AML-193 (cell line): ENCODE data around the gene SREBF2.
"Not testable (repeated sequence)": the region's sequence is repeated elsewhere in the genome, so short reads cannot be mapped to it uniquely, and the experiment has no call there.

ENCODE experiments used
- DNase-seq, 2 experiments: peaks; one replicate each; lab custom pipeline; 2025; lab: John Stamatoyannopoulos, UW

Gene SREBF2

DNA sequence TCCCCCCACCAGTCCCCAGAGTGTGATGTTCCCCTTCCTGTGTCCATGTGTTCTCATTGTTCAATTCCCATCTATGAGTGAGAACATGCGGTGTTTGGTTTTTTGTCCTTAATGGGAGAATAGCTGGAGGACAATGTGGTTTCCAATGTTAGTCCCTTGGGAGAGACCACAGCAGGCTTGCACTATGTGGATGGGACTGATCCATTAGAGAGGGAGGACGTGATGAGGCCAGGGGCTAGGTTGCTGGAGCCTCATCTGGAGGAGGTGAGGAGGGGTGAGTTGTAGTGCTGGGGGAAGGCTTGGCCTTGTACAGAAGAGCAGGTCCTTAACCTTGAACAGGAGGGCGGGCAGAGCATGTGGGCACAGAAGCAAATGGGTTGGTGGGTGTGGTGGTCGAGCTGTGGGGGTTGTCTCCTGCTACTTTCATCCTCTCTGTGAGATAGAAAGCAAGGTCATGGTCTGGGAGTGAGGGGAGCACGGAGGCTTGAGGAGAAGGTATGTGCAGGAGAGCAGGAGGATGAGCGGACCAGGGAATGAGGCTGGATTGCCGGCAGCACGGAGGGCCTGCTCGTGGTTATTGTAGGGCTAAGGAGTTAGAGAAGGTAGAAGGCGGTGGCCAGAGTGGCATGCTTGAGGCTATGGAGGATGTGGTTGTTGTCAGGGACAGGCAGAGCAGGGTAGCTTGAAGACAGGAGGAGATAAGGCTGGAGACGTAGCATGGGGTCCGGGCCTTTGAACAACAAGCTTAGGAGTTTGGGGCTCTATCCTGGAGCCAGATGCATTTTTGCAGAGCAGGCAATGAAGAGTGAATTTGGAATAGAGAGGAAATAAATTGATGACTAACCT, 11.2 kb upstream of the SREBF2 start:
- no peak for DNase-seq

- DNase-seq: peak; percentile 40 to 57
These were observed 10.4 kb upstream of the SREBF2 start for GRCh38 chr22:41822317-41823057.

GRCh38 chr22:41823797-41824196, 9.1 kb upstream of the SREBF2 start:
- no peak for DNase-seq

GRCh38 chr22:41825376-41825775, 7.5 kb upstream of the SREBF2 start:
- no peak for DNase-seq

DNA sequence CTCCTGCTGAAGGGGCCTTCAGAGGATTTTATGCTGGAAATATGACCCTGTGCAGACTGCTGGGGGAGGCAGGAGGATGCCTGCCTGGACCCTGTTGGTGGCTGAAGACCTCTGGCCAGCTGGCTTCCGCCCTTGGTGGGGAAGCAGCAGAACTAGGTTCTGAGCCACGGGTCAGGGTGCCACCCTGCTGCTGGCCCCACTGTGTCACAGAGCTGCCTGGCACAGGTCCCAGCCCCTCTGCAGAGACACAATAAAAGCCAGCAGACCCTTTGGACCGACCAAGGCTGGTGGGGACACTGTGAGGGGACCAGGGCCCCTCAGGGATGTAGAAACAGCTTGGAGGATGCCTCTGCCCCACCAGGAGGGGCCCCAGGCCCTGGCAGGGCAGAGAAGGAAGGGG, 6.9 kb upstream of the SREBF2 start:
- DNase-seq: no peak

DNA sequence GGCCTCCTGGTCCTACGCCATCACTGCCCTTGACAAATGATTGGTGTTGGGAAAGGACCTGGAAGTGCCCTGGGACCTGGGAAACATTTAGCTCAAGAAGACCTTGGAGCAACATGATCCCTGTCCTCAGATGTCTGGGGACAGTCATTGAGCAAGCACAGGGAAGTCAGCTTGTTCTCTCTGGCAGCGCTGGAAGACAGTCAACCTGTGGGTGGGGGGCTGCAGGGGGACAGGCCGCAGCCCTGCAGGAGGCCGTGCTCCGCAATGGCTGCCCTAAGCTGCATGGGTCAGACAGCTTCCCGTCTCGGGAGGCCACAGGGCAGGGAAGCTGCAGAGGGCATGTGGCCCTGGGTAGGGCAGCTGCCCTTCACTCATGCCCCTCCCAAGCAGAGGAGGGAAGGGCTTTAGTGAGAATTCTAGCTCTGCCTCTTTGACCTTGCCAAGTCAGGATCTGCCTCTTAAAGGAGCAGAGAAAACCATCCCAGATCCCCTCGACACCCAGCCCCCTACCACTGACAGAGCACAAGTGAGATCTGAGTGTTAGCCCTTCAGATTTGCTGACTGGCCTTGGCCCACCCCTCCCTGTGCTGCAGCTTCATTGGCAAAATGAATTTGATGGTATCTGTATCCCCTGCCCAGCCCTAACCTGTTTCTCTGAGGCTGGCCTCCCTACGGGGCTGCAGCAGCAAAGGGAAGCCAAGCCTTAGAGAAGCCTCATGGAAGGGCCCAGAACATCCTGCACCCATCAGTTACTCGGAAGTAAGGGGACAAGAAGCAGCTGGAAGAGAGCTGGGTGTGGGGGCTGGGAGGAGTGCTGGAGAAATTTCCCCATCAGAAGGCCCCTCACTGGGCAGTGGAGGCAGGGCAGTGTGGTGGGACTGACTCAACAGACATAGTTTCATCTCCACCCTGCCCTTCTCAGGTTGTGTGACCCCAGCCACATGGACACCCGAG, 6.2 kb upstream of the SREBF2 start:
- DNase-seq: no peak

GRCh38 chr22:41827671-41828070, 5.2 kb upstream of the SREBF2 start:
- no peak for DNase-seq

DNA sequence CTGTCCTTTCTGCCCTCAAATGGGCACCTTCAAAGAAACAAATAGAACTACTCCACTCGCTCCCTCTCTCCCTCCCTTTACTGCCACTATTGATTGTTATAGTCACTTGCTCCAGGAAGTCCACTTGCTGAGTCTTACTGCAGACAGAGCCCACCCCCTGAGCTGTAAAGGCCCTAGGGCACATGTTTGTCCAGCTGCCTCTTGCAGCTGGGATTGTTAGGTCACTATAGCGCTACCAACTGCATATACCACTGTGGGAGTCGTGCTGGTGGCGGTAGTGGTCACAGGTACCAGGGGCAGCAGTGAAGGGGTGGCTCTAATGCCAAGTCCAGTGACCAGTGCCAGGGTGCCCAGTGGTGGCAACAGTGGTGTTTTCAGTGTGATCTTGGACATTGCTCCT, 4.4 kb upstream of the SREBF2 start:
- no peak for DNase-seq

DNA sequence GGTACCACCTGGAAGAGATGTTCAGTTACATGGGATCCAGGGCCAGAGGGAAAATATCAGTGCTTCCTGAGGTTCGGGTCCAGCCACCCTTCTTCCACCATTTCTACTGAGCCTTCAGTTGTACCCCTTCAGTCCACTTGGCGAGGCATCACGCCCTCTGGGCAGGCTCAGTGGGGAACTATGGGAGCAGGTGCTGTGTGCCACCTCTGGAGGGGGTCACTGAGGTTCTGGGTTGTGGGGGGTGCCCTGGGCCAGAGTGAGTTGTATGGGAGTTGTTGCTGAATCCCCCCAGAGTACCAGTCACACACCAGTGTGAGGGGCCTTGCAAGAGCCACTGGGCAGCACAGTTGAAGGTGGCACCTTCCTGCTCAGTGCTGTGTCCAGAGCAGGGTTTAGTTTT, 2.7 kb upstream of the SREBF2 start:
- DNase-seq: no peak

DNA sequence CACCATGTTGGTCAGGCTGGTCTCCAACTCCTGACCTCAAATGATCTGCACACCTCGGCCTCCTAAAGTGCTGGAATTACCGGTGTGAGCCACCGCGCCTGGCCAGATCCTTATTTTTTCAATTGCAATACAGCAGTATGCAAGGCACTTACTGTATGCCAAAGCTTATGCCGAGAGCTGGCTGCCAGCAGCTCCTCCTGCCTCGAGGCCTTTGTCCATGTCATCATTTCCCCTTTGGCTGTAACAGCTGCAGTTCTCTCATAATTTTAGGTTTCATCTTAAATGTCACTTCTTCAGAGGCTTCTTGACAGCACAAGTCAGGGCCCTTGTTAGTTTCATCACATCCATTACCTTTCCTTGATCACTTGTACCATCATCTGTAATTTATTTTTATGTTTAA, 1.5 kb upstream of the SREBF2 start:
- DNase-seq: peak; percentile 64 to 75

DNA sequence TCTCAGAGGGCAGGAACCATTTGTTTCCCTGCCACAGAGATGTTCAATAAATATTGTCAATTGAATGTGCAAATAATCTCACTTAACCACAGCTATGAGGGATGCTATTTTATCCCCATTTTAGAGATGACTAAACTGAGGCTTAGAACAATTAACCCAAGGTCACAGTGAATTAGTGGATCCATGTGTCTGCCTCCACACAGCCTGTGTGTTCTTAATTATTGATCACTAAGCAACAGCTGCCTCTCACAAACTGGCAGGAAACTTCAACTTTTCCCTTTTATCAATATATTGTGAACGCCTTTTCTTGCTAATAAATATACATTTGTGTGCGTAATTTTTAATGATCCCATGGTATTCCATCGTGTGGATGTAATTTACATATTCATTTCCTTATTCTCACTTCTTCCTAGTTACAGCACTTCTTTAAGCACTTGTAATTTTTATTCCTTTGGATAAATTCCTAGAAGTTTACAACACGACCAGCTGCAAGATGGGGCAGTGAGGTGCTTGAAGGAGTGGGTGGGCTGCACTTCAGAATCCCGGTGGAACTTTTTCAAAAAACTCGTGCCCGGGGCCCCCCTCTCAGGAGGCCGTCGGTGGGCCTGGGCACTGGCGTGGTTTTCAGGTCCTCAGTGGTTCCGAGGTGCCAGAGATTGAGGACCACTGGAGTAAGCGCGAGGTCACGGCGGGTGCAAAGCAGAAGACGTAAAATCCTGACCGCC, 915 bp upstream of the SREBF2 start:
- peak in 1 of 2 experiments; percentile 10 for DNase-seq

DNA sequence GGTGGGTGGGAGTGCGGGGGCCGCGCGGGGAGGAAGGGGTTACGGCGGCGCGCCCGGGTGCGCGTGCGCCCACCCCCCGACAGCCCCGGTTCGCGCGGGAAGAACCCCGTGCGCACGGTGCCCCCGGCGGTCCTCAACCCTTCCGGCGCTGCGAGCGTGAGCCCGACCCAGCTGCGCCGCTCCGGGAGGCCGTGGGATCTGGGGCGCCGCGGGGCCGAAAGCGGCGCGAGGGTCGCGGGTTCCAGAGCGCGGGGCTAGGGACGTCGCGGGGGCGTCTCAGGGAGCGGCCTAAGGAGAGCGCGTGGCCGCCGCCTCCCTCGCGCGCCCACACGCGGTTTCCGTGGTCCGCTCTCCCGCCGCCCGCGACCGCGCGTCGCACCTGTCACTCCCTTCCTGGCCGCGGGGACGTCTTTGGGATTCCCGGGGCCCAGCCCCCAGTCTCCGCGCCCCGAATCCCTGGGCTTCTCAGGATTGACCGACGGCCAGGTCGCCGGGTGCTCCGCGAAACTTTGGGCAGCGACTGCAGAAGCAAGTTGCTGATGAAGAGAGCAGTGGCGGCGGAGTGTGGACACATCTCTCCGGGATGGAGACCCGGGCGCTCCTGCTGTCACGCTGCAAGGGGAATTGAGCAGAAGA, 582 bp downstream of the SREBF2 start:
- peak; percentile 9 to 26 for DNase-seq

DNA sequence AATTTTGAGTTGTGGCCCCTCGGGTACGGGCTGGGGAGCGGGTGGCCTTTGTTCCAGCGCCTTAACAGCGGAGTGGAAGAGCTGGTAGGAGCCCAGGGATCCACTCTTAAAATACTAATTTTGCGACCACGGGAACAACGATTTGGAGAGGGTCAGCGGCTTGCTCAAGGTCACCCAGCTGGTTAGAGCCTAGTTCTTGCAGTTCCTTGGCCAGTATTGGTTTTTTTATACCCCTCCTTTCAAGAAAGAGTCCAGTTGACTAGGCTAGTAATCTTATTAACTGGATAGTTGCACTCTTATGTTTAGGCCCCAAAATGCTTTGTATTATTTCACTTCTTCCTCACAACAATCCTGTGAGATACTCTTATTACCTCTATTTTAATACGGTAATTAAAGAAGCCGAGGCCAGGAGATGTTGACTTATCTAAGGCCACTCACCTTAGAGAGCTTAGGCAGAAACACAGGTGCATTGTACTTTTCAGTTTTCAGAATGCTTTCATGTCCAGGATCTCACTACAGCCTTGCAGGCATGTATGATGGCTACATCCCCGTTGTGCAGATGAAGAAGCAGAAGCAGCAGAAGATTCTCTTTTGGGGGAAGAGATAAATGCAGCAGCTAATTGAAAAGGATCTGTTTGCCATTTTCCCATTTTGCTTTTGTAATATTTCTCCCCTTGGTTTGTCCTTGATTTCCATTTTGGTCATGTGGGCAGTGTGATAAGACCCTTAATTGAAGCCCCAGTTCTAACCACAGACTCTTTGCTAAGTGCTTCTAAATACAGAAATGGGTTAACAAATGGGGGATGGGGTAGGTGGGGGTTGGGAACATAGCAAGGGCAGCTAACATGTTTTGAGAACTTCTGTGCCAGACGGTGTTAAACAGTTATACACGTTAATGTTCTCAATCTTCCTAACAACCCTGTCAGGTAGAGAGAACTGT, 1.4 kb downstream of the SREBF2 start:
- no peak for DNase-seq

- not testable (repeated sequence) for DNase-seq
These were observed 2.6 kb downstream of the SREBF2 start for GRCh38 chr22:41835462-41835861.

DNA sequence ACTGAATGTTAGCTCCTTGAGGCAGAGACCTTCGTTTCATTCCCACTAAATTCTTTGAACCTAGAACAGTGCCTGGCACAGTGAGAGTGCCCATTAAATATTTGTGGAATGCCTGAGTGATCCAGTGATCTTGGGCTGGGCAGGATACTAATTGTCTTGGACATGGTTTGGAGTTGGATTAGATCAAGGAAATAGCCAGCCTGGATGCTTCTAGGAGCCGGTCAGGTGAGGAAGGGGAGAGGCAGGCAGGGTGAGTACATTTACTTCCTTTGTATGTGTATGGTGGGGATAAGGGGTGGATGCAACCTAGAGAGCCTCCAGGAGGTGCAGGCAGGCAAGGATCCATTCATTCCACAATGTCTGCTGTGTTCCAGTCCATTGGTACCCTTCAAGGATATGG, 3.6 kb downstream of the SREBF2 start:
- no peak for DNase-seq

DNA sequence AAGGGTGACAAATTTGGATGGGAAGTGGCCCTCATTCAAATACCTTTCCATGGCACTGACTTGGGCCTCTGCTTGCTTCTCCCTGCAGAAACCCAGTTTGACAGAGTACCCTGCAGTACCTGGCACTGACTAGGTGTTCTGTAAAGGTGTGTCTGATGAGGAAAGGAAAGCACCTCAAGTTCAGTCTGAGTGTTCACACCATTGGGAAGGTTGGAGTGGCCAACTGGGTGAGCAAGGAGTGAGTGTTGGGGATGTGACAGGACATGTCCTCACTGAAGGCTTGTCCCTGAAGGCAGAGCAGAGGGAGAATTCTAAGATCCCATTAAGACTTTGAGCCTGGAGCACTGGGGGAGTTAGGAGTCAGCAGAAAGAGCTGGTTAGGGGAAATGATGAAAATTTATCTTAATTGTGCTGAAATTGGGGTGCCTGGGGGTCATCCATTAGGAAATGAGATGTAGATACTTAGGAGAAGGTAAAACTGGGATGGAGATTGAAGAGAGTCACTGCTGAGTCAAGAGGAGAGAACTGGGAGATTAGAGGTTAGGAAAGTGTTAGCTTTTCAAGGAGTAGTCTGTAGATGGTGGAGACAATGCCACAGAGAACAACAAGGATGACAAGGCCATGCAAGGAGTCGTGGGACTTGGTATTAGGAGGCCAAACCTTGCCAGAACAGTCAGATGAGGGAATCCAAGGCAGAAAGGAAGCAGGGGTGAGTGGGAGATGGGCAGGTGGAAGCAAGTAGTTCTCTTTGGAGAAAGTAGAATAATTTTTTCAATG, 6.1 kb downstream of the SREBF2 start:
- no peak for DNase-seq

DNA sequence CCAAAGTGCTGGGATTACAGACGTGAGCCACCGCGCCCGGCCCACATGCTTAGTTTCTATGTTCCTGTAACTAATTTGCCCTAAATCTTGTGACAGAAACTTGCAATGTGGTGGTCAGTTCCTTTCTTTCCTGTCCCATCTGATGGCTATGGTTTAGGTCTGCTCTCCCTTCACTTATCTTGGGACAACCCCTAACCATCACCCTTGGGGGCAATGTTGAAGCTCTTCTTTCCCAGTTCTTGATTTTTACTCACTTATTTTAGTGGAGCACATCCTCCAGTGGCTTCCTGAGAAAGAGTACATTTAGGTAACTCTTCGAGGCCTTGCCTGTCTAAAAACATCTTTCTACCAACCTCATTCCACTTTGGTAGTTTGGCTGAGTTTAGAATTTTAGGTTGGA, 7.3 kb downstream of the SREBF2 start:
- DNase-seq: no peak

GRCh38 chr22:41841085-41841712, 8.3 kb downstream of the SREBF2 start:
- DNase-seq: no peak
